H9 (cell line): ENCODE data around the gene B3GLCT. TPM values are rescaled to one million over a fixed set of nuclear protein-coding genes. Genes with fewer than 3 reads are reported as not detected.

Experiments used
- DNase-seq: peaks from one replicate; pipeline ENCODE4 v3.0.0-alpha.2; 2017
- H2AFZ ChIP-seq: one replicate; pipeline ENCODE4 v1.6.1; 2013; ENCODE audit warnings: mild to moderate bottlenecking, low read length, control low read depth, moderate library complexity
- H2AK5ac ChIP-seq: 2 replicates; pipeline ENCODE4 v1.6.1; 2013; ENCODE audit warnings: low read length, control low read depth, mixed read lengths; ENCODE audit not compliant: insufficient read length
- H2BK120ac ChIP-seq: one replicate; pipeline ENCODE4 v1.6.1; 2013; ENCODE audit warnings: low read depth, mild to moderate bottlenecking, low read length, control low read depth, inconsistent platforms; ENCODE audit not compliant: poor library complexity, severe bottlenecking
- H2BK12ac ChIP-seq: 2 replicates; pipeline ENCODE4 v1.6.1; 2013; ENCODE audit warnings: low read length, control low read depth, mixed read lengths, low read depth; ENCODE audit not compliant: insufficient read length
- H2BK15ac ChIP-seq: 2 replicates; pipeline ENCODE4 v1.6.1; 2013; ENCODE audit warnings: low read depth, low read length, control low read depth
- H2BK20ac ChIP-seq: one replicate; pipeline ENCODE4 v1.6.1; 2013; ENCODE audit warnings: low read depth, mild to moderate bottlenecking, low read length, control low read depth, inconsistent platforms; ENCODE audit not compliant: poor library complexity, severe bottlenecking
- H2BK5ac ChIP-seq: 2 replicates; pipeline ENCODE4 v1.6.1; 2013; ENCODE audit warnings: low read length, control low read depth, mixed read lengths; ENCODE audit not compliant: insufficient read length
- H3K14ac ChIP-seq: 2 replicates; pipeline ENCODE4 v1.6.1; 2013; ENCODE audit warnings: low read length, control low read depth; ENCODE audit not compliant: insufficient read depth
- H3K18ac ChIP-seq: 2 replicates; pipeline ENCODE4 v1.6.1; 2013; ENCODE audit warnings: low read depth, mild to moderate bottlenecking, mixed read lengths, low read length, control low read depth; ENCODE audit not compliant: insufficient read length
- H3K23ac ChIP-seq: 2 replicates; pipeline ENCODE4 v1.6.1; 2013; ENCODE audit warnings: low read length, control low read depth, mixed read lengths, low read depth; ENCODE audit not compliant: insufficient read length
- H3K23me2 ChIP-seq: 2 replicates; pipeline ENCODE4 v1.6.1; 2013; ENCODE audit warnings: low read depth, mild to moderate bottlenecking, mixed read lengths, low read length, control low read depth; ENCODE audit not compliant: insufficient read length, poor library complexity, severe bottlenecking
- H3K27ac ChIP-seq: 2 replicates; pipeline ENCODE4 v1.5.1; 2013; ENCODE audit warnings: low read length, control low read depth, mixed read lengths, low read depth; ENCODE audit not compliant: insufficient read length
- H3K27me3 ChIP-seq: 2 replicates; pipeline ENCODE4 v1.6.1; 2013; ENCODE audit warnings: low read length, control low read depth, inconsistent platforms; ENCODE audit not compliant: insufficient read depth
- H3K4ac ChIP-seq: 2 replicates; pipeline ENCODE4 v1.6.1; 2013; ENCODE audit warnings: low read depth, mild to moderate bottlenecking, control low read depth, inconsistent platforms, low read length, moderate library complexity
- H3K4me1 ChIP-seq: 2 replicates; pipeline ENCODE4 v1.6.1; 2013; ENCODE audit warnings: low read length, control low read depth, inconsistent platforms; ENCODE audit not compliant: insufficient read depth
- H3K4me2 ChIP-seq: 2 replicates; pipeline ENCODE4 v1.6.1; 2013; ENCODE audit warnings: low read length, control low read depth, mixed read lengths; ENCODE audit not compliant: insufficient read length, insufficient read depth
- H3K56ac ChIP-seq: 2 replicates; pipeline ENCODE4 v1.6.1; 2013; ENCODE audit warnings: low read depth, mild to moderate bottlenecking, mixed read lengths, low read length, control low read depth; ENCODE audit not compliant: insufficient read length
- H3K79me1 ChIP-seq: 2 replicates; pipeline ENCODE4 v1.6.1; 2013; ENCODE audit warnings: low read depth, mild to moderate bottlenecking, moderate library complexity, low read length, control low read depth, inconsistent platforms; ENCODE audit not compliant: insufficient read depth, poor library complexity, severe bottlenecking
- H3K79me2 ChIP-seq: 2 replicates; pipeline ENCODE4 v1.6.1; 2013; ENCODE audit warnings: low read length, control low read depth, inconsistent platforms; ENCODE audit not compliant: insufficient read depth
- H3K9ac ChIP-seq: 2 replicates; pipeline ENCODE4 v1.6.1; 2013; ENCODE audit warnings: low read length, control low read depth, mixed read lengths; ENCODE audit not compliant: insufficient read length; ENCODE audit errors: extremely low read depth
- H3K9me3 ChIP-seq: one replicate; pipeline ENCODE4 v1.6.1; 2013; ENCODE audit warnings: low read depth, low read length, inconsistent platforms; ENCODE audit not compliant: control insufficient read depth
- H3T11ph ChIP-seq: one replicate; pipeline ENCODE4 v1.6.1; 2013; ENCODE audit warnings: mild to moderate bottlenecking, low read length, control low read depth, inconsistent platforms
- H4K20me1 ChIP-seq: one replicate; pipeline ENCODE4 v1.6.1; 2013; ENCODE audit not compliant: control insufficient read depth, insufficient read length, insufficient read depth
- H4K5ac ChIP-seq: 2 replicates; pipeline ENCODE4 v1.6.1; 2013; ENCODE audit warnings: low read depth, mild to moderate bottlenecking, mixed read lengths, low read length, control low read depth; ENCODE audit not compliant: insufficient read length
- H4K8ac ChIP-seq: replicated peaks from 2 replicates; pipeline ENCODE4 v1.6.1; 2013; ENCODE audit warnings: low read length, control low read depth, mixed read lengths, low read depth; ENCODE audit not compliant: insufficient read length
- H4K91ac ChIP-seq: 2 replicates; pipeline ENCODE4 v1.6.1; 2013; ENCODE audit warnings: low read depth, mild to moderate bottlenecking, moderate library complexity, mixed read lengths, low read length, control low read depth; ENCODE audit not compliant: insufficient read length
- H3K27ac Mint-ChIP-seq, 3 experiments: 2 replicates in 2 of 3; 3 replicates in 1 of 3; pipeline ENCODE4 v1.8.0; 2020 to 2021; ENCODE audit warnings: mixed read lengths in 3 of 3, mild to moderate bottlenecking in 1 of 3, moderate library complexity in 1 of 3
- H3K27me3 Mint-ChIP-seq: 2 replicates; pipeline ENCODE4 v1.8.0; 2021; ENCODE audit warnings: low read depth, mild to moderate bottlenecking, moderate library complexity, mixed read lengths
- H3K36me3 Mint-ChIP-seq, 3 experiments: 2 replicates in 2 of 3; 3 replicates in 1 of 3; pipeline ENCODE4 v1.8.0; 2020 to 2021; ENCODE audit warnings: low read depth in 3 of 3, mixed read lengths in 3 of 3; ENCODE audit not compliant: insufficient read depth in 1 of 3
- H3K4me1 Mint-ChIP-seq, 2 experiments: 2 replicates each; pipeline ENCODE4 v1.8.0; 2020; ENCODE audit warnings: mixed read lengths in 2 of 2
- H3K4me3 Mint-ChIP-seq, 2 experiments: 2 replicates in 1 of 2; 3 replicates in 1 of 2; pipeline ENCODE4 v1.8.0; 2020 to 2021; ENCODE audit warnings: mild to moderate bottlenecking in 2 of 2, mixed read lengths in 2 of 2, moderate library complexity in 1 of 2
- H3K9me3 Mint-ChIP-seq, 2 experiments: 2 replicates in 1 of 2; 3 replicates in 1 of 2; pipeline ENCODE4 v1.8.0; 2020; ENCODE audit warnings: mild to moderate bottlenecking in 2 of 2, mixed read lengths in 2 of 2, moderate library complexity in 1 of 2
- WGBS: extraction: QIAGEN DNeasy Blood & Tissue Kit; methylation state at CpG from one replicate; pipeline ENCODE4 v1.1.7; 2013; ENCODE audit warnings: missing lambda C conversion rate, low lambda C conversion rate, mixed read lengths; ENCODE audit not compliant: insufficient read length; ENCODE audit errors: extremely low coverage; 5-methylcytosine and 5-hydroxymethylcytosine counted together
- total RNA-seq: library from RNA; stranded (reverse); gene quantifications from 2 replicates; pipeline ENCODE4 v1.2.1, GENCODE V29; 2021
- TF ChIP-seq, protein P1 (sequence below): fragments of 200-600 bp; sonication (generic); conservative IDR thresholded peaks from 3 replicates; pipeline ENCODE4 v1.8.0; 2021; ENCODE audit warnings: antibody characterized with exemption, mild to moderate bottlenecking

The B3GLCT gene
- total RNA-seq, 1 experiment from 2014 or later = 5.4 TPM

GRCh38 chr13:31224963-31225559, 25.3 kb downstream of the B3GLCT start:
- TF ChIP-seq, protein P1, sequence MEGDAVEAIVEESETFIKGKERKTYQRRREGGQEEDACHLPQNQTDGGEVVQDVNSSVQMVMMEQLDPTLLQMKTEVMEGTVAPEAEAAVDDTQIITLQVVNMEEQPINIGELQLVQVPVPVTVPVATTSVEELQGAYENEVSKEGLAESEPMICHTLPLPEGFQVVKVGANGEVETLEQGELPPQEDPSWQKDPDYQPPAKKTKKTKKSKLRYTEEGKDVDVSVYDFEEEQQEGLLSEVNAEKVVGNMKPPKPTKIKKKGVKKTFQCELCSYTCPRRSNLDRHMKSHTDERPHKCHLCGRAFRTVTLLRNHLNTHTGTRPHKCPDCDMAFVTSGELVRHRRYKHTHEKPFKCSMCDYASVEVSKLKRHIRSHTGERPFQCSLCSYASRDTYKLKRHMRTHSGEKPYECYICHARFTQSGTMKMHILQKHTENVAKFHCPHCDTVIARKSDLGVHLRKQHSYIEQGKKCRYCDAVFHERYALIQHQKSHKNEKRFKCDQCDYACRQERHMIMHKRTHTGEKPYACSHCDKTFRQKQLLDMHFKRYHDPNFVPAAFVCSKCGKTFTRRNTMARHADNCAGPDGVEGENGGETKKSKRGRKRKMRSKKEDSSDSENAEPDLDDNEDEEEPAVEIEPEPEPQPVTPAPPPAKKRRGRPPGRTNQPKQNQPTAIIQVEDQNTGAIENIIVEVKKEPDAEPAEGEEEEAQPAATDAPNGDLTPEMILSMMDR = no peak
- H3K27ac ChIP-seq = no peak overlapping the region
- H3K9me3 Mint-ChIP-seq = no peaks in the 10 kb centered on the region
- no peaks in the 10 kb centered on the region for H3K27me3 ChIP-seq
- no peak overlapping the region for H2BK5ac ChIP-seq
- no peaks in the 10 kb centered on the region for H3K9me3 ChIP-seq
- WGBS = no CpG with 5 or more reads among the region's 2 CpGs
- H3K4me1 ChIP-seq = no peaks in the 10 kb centered on the region; the same call in 1 of the 2 replicates
- no peak overlapping the region for H2AFZ ChIP-seq
- no peak overlapping the region for H3K23ac ChIP-seq
- peak overlapping the region; percentile 12 for H2BK20ac ChIP-seq
- peaks cover 24 to 27% of the 10 kb centered on the region in 2 experiments for H3K4me1 Mint-ChIP-seq
- H2BK12ac ChIP-seq = no peak overlapping the region
- no peak overlapping the region for H3K18ac ChIP-seq
- H3K27ac Mint-ChIP-seq = peak overlapping the region in 1 of 3 experiments; percentile 95; a peak in 4 of 7 replicates
- no peak overlapping the region for H4K5ac ChIP-seq
- no peak overlapping the region for H4K91ac ChIP-seq
- no peak overlapping the region for H2BK15ac ChIP-seq
- H4K20me1 ChIP-seq = peaks cover 3% of the 10 kb centered on the region
- DNase-seq = no peak
- peaks cover 0 to 3% (median 0%) of the 10 kb centered on the region in 3 experiments; a peak in 2 of 7 replicates for H3K36me3 Mint-ChIP-seq
- H2AK5ac ChIP-seq = no peak overlapping the region
- no peaks in the 10 kb centered on the region for H3K23me2 ChIP-seq
- no peaks in the 10 kb centered on the region; the same call in 1 of the 2 replicates for H3K27me3 Mint-ChIP-seq
- H3K4me2 ChIP-seq = no peak overlapping the region
- H2BK120ac ChIP-seq = no peak overlapping the region
- H3T11ph ChIP-seq = no peak overlapping the region
- no peak overlapping the region for H3K56ac ChIP-seq
- no peak overlapping the region for H3K9ac ChIP-seq
- H3K4ac ChIP-seq = no peak overlapping the region
- H3K79me2 ChIP-seq = no peaks in the 10 kb centered on the region
- H3K4me3 Mint-ChIP-seq = no peak overlapping the region
- no peak overlapping the region for H3K14ac ChIP-seq
- no peaks in the 10 kb centered on the region for H3K79me1 ChIP-seq
- H4K8ac ChIP-seq = no peak overlapping the region
